ENCODE data around the gene RNF144B. TPM values are rescaled to one million over a fixed set of nuclear protein-coding genes. Genes with fewer than 3 reads are reported as not detected.

The RNF144B gene
- total and polyA plus RNA-seq, 2 of the 8 experiments (the other 6 are each of a cell fraction or from before 2014, with no cell fraction given), result 1.8 to 11.2 TPM

- Histone ChIP-seq H3K4me1 (replicated peaks in 1 of 4; ENCODE audit: control insufficient read depth in 3 of 4, insufficient read depth in 4 of 4, low read length in 3 of 4) (peaks cover 0 to 5% (median 3%) of the 10 kb centered on the region in 4 experiments; a peak in 2 of 7 replicates), H2AFZ (ENCODE audit: low read length) (no peak overlapping the region), H3K36me3 (ENCODE audit: control insufficient read depth in 2 of 4, insufficient read depth in 4 of 4, low read length in 3 of 4) (0 out of 8 replicates have a peak, but pooled peaks cover 0 to under 1% (median 0%) of the 10 kb centered on the region in 4 experiments), H2BK20ac (ENCODE audit: low read length) (no peak overlapping the region), H4K20me1 (replicated peaks in 1 of 2; ENCODE audit: control insufficient read depth in 1 of 2, insufficient read depth in 2 of 2, low read length in 2 of 2) (no peaks in the 10 kb centered on the region), H3K4ac (replicated peaks; ENCODE audit: insufficient read length, low read depth, low read length) (no peak overlapping the region), H3K79me1 (ENCODE audit: low read depth, low read length) (no peaks in the 10 kb centered on the region), H3K79me2 (ENCODE audit: control insufficient read depth in 1 of 2, insufficient read depth in 2 of 2, low read length in 2 of 2) (no peaks in the 10 kb centered on the region), H2BK120ac (replicated peaks; ENCODE audit: low read depth, low read length) (no peak overlapping the region), H2AK5ac (ENCODE audit: low read depth, low read length) (no peak overlapping the region), H4K5ac (ENCODE audit: insufficient read length, low read depth, low read length) (no peak overlapping the region), H3K4me3 (ENCODE audit: extremely low read depth in 1 of 4, insufficient read depth in 2 of 4, low read depth in 3 of 4, low read length in 4 of 4) (no peak overlapping the region), H3K23me2 (ENCODE audit: low read depth, low read length) (no peaks in the 10 kb centered on the region), H2BK15ac (ENCODE audit: low read length) (no peak overlapping the region), H3K56ac (replicated peaks; ENCODE audit: insufficient read length, low read depth, low read length) (no peak overlapping the region), H3K9me3 (ENCODE audit: insufficient read depth in 2 of 2, low read depth in 1 of 2, low read length in 1 of 2) (0 out of 4 replicates have a peak, but pooled peaks cover 0 to under 1% of the 10 kb centered on the region in 2 experiments), H3K4me2 (ENCODE audit: insufficient read depth in 1 of 2, low read depth in 2 of 2, low read length in 2 of 2) (no peak overlapping the region), H3K18ac (ENCODE audit: extremely low read depth, low read length) (no peak overlapping the region), H2BK12ac (ENCODE audit: low read depth, low read length) (no peak overlapping the region), H3K27ac (ENCODE audit: low read depth, low read length) (no peak overlapping the region), H4K91ac (replicated peaks; ENCODE audit: insufficient read length, low read length) (no peak overlapping the region), H3K27me3 (replicated peaks in 1 of 4; ENCODE audit: control insufficient read depth in 3 of 4, extremely low read depth in 1 of 4, insufficient read depth in 3 of 4, low read length in 3 of 4) (no peaks in the 10 kb centered on the region), H3K23ac (ENCODE audit: insufficient read length) (no peak overlapping the region), H4K8ac (ENCODE audit: extremely low read depth, insufficient read depth, low read length) (no peak overlapping the region), H3K9ac (replicated peaks in 1 of 4; ENCODE audit: extremely low read depth in 1 of 4, low read depth in 3 of 4, low read length in 3 of 4) (no peak overlapping the region), H2BK5ac (ENCODE audit: low read depth, low read length) (no peak overlapping the region), H3K14ac (ENCODE audit: insufficient read length) (no peak overlapping the region)
- WGBS, 2 experiments (ENCODE audit: extremely low coverage in 1 of 2, insufficient coverage in 1 of 2, insufficient read length in 1 of 2, insufficient replicate concordance in 2 of 2, low coverage in 1 of 2, low lambda C conversion rate in 2 of 2, missing lambda C conversion rate in 1 of 2), result 93% methylated on average over 4 of the region's 4 CpGs; no CpG with 5 or more reads in 1 of the 2 experiments
- DNase-seq (ENCODE audit: low read depth in 1 of 2, low spot score in 2 of 2) (no peak), FAIRE-seq (no peak)
- POLR2A ChIA-PET (ENCODE audit: partially characterized antibody), result interaction anchor here (0.5 kb wide), 1 partner anchor 358 kb away, joined by 3 read pairs; no protein-coding TSS in a partner anchor
- no peak for TF ChIP-seq NANOG (IDR thresholded peaks at IDR 0.05; ENCODE audit: insufficient read depth, low read depth, low read length, poor library complexity, severe bottlenecking)
- TF ChIP-seq ASH2L (IDR thresholded peaks at IDR 0.05; ENCODE audit: low read length), result no peak
- no peak for TF ChIP-seq SIX5 (IDR thresholded peaks at IDR 0.05; ENCODE audit: low read depth, low read length)
- no peak for TF ChIP-seq FOSL1 (IDR thresholded peaks at IDR 0.05; ENCODE audit: insufficient read depth, low read depth, low read length)
- no peak for TF ChIP-seq SP2 (IDR thresholded peaks at IDR 0.05; ENCODE audit: low read length)
- CTCF ChIA-PET (ENCODE audit: partially characterized antibody), result interaction anchor here (0.6 kb wide), 2 partner anchors 61 to 1201 kb away, joined by 3 read pairs; no protein-coding TSS in a partner anchor
Measured at GRCh38 chr6:18454446-18454845, 67.3 kb downstream of the RNF144B start.

All from H1 (cell line).